ENCODE data around the gene SLC6A7.

DNA sequence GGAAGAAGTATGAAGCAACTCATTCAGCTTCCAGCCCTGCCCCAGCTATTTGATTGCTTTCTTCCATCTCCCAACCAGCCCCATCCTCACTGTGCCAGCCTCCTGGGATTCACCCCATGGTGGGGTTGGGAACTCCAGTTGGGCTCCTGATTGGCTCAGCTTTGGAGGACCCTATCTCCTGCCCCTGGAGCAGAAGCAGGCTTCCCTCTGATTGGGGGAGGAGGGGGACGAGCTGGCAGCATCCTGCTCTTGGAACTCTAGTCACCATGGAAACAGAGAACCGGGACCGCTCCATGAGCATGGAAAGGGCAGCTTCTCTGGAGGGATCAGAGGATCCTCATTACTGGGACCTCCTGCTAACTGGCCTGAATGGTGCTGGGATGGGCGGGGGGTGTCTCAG lies 2.6 kb downstream of the SLC6A7 start:
- TF ChIP-seq, protein P1, sequence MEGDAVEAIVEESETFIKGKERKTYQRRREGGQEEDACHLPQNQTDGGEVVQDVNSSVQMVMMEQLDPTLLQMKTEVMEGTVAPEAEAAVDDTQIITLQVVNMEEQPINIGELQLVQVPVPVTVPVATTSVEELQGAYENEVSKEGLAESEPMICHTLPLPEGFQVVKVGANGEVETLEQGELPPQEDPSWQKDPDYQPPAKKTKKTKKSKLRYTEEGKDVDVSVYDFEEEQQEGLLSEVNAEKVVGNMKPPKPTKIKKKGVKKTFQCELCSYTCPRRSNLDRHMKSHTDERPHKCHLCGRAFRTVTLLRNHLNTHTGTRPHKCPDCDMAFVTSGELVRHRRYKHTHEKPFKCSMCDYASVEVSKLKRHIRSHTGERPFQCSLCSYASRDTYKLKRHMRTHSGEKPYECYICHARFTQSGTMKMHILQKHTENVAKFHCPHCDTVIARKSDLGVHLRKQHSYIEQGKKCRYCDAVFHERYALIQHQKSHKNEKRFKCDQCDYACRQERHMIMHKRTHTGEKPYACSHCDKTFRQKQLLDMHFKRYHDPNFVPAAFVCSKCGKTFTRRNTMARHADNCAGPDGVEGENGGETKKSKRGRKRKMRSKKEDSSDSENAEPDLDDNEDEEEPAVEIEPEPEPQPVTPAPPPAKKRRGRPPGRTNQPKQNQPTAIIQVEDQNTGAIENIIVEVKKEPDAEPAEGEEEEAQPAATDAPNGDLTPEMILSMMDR (IDR thresholded peaks at IDR 0.05): no peak
- no peak for TF ChIP-seq ZNF416 (CRISPR knock-in tag; IDR thresholded peaks at IDR 0.05)
- no peak for TF ChIP-seq ZNF423 (CRISPR knock-in tag; IDR thresholded peaks at IDR 0.05)
- TF ChIP-seq, protein P2, sequence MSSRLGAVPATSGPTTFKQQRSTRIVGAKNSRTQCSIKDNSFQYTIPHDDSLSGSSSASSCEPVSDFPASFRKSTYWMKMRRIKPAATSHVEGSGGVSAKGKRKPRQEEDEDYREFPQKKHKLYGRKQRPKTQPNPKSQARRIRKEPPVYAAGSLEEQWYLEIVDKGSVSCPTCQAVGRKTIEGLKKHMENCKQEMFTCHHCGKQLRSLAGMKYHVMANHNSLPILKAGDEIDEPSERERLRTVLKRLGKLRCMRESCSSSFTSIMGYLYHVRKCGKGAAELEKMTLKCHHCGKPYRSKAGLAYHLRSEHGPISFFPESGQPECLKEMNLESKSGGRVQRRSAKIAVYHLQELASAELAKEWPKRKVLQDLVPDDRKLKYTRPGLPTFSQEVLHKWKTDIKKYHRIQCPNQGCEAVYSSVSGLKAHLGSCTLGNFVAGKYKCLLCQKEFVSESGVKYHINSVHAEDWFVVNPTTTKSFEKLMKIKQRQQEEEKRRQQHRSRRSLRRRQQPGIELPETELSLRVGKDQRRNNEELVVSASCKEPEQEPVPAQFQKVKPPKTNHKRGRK (CRISPR knock-in tag; IDR thresholded peaks at IDR 0.05; ENCODE audit: borderline replicate concordance): no peak
- no peak for TF ChIP-seq ETV6 (CRISPR knock-in tag; IDR thresholded peaks at IDR 0.05)
- TF ChIP-seq, protein P3, sequence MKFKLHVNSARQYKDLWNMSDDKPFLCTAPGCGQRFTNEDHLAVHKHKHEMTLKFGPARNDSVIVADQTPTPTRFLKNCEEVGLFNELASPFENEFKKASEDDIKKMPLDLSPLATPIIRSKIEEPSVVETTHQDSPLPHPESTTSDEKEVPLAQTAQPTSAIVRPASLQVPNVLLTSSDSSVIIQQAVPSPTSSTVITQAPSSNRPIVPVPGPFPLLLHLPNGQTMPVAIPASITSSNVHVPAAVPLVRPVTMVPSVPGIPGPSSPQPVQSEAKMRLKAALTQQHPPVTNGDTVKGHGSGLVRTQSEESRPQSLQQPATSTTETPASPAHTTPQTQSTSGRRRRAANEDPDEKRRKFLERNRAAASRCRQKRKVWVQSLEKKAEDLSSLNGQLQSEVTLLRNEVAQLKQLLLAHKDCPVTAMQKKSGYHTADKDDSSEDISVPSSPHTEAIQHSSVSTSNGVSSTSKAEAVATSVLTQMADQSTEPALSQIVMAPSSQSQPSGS (CRISPR knock-in tag; IDR thresholded peaks at IDR 0.05; ENCODE audit: borderline replicate concordance, low read depth): no peak
- no peak for TF ChIP-seq NFYB (CRISPR knock-in tag; conservative IDR thresholded peaks at IDR 0.05; ENCODE audit: low read depth)
- TF ChIP-seq, protein P4, sequence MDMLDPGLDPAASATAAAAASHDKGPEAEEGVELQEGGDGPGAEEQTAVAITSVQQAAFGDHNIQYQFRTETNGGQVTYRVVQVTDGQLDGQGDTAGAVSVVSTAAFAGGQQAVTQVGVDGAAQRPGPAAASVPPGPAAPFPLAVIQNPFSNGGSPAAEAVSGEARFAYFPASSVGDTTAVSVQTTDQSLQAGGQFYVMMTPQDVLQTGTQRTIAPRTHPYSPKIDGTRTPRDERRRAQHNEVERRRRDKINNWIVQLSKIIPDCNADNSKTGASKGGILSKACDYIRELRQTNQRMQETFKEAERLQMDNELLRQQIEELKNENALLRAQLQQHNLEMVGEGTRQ (CRISPR knock-in tag; IDR thresholded peaks at IDR 0.05): no peak
- TF ChIP-seq ZNF138 (CRISPR knock-in tag; conservative IDR thresholded peaks at IDR 0.05): no peak
- TF ChIP-seq SMAD3 (CRISPR knock-in tag; IDR thresholded peaks at IDR 0.05; ENCODE audit: borderline replicate concordance): no peak
- TF ChIP-seq, protein P5, sequence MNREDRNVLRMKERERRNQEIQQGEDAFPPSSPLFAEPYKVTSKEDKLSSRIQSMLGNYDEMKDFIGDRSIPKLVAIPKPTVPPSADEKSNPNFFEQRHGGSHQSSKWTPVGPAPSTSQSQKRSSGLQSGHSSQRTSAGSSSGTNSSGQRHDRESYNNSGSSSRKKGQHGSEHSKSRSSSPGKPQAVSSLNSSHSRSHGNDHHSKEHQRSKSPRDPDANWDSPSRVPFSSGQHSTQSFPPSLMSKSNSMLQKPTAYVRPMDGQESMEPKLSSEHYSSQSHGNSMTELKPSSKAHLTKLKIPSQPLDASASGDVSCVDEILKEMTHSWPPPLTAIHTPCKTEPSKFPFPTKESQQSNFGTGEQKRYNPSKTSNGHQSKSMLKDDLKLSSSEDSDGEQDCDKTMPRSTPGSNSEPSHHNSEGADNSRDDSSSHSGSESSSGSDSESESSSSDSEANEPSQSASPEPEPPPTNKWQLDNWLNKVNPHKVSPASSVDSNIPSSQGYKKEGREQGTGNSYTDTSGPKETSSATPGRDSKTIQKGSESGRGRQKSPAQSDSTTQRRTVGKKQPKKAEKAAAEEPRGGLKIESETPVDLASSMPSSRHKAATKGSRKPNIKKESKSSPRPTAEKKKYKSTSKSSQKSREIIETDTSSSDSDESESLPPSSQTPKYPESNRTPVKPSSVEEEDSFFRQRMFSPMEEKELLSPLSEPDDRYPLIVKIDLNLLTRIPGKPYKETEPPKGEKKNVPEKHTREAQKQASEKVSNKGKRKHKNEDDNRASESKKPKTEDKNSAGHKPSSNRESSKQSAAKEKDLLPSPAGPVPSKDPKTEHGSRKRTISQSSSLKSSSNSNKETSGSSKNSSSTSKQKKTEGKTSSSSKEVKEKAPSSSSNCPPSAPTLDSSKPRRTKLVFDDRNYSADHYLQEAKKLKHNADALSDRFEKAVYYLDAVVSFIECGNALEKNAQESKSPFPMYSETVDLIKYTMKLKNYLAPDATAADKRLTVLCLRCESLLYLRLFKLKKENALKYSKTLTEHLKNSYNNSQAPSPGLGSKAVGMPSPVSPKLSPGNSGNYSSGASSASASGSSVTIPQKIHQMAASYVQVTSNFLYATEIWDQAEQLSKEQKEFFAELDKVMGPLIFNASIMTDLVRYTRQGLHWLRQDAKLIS (CRISPR knock-in tag; IDR thresholded peaks at IDR 0.05; ENCODE audit: borderline replicate concordance): no peak

Data from WTC11 (cell line).